GM18909 (cell line): Measurements from ENCODE around the gene SCGB3A1.

ENCODE experiments used
- ATAC-seq: cut with Tn5 transposase; IDR thresholded peaks from one replicate; pipeline ENCODE4 v1.9.1; 2021; ENCODE audit warnings: mild to moderate bottlenecking; ENCODE audit not compliant: unreplicated experiment, poor library complexity

The SCGB3A1 gene

GRCh38 chr5:180625791-180626660, 34.7 kb upstream of the SCGB3A1 start:
- ATAC-seq, result no peak

- no peak for ATAC-seq
Observed at GRCh38 chr5:180625125-180625790, 34.0 kb upstream of the SCGB3A1 start.

GRCh38 chr5:180624587-180624986, 33.3 kb upstream of the SCGB3A1 start:
- ATAC-seq, result no peak

GRCh38 chr5:180623844-180624243, 32.5 kb upstream of the SCGB3A1 start:
- no peak for ATAC-seq

GRCh38 chr5:180623411-180623834, 32.1 kb upstream of the SCGB3A1 start:
- ATAC-seq, result no peak

- ATAC-seq, result no peak
Observed at GRCh38 chr5:180622910-180623309, 31.6 kb upstream of the SCGB3A1 start.

GRCh38 chr5:180621311-180621710, 30.0 kb upstream of the SCGB3A1 start:
- ATAC-seq, result no peak

- ATAC-seq, result no peak
Observed at GRCh38 chr5:180620014-180620413, 28.7 kb upstream of the SCGB3A1 start.

- ATAC-seq, result no peak
Observed at GRCh38 chr5:180619563-180619915, 28.2 kb upstream of the SCGB3A1 start.

GRCh38 chr5:180618829-180619562, 27.7 kb upstream of the SCGB3A1 start:
- no peak for ATAC-seq

- no peak for ATAC-seq
Observed at GRCh38 chr5:180618487-180618828, 27.2 kb upstream of the SCGB3A1 start.

GRCh38 chr5:180613814-180614188, 22.5 kb upstream of the SCGB3A1 start:
- ATAC-seq, result no peak

GRCh38 chr5:180613188-180613813, 22.0 kb upstream of the SCGB3A1 start:
- no peak for ATAC-seq

GRCh38 chr5:180612683-180613082, 21.4 kb upstream of the SCGB3A1 start:
- ATAC-seq, result no peak

GRCh38 chr5:180611140-180611850, 20.0 kb upstream of the SCGB3A1 start:
- ATAC-seq, result no peak

GRCh38 chr5:180609817-180610550, 18.7 kb upstream of the SCGB3A1 start:
- ATAC-seq, result no peak

- ATAC-seq, result no peak
Observed at GRCh38 chr5:180609386-180609785, 18.1 kb upstream of the SCGB3A1 start.

GRCh38 chr5:180608572-180609310, 17.4 kb upstream of the SCGB3A1 start:
- ATAC-seq, result no peak
